GM21360 (cell line): ENCODE data around the gene TMEM9B.

Source experiments
- ATAC-seq: cut with Tn5 transposase; IDR thresholded peaks from one replicate; pipeline ENCODE4 v1.9.1; 2021; ENCODE audit warnings: mild to moderate bottlenecking, moderate library complexity; ENCODE audit not compliant: unreplicated experiment

TMEM9B gene

DNA sequence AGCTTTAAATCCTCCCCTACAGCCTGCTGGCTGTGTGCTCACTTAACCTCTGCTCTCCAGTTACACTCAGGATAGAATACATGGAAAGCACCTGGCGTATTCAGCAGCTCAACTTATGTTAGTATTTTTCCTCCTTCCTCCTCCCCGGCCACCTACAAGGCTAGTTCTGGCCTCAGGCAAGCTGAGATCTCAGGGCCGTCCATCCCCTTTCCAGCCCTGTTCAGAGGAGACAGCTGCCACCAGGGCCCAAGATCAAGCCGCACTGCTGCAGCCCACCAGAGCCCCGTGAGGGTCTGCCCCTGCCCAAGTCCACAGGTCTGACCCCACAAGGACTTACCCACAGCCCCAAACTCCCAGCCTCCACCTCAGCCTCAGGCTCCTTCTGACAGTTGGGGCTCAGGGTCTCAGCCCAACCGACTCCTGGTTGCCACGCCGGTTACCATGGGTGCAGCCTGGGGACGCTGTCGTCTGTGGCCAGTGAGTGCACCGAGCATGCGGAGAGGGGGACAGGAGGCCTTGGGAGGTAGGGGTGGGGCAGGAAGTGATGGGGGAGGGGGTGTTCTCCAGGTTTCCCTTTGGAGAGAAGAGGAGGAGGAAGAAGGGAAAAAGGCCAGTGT, 31.6 kb downstream of the TMEM9B start, which contains the start of gene C11orf16:
Gene C11orf16, minus strand, starts transcription at position 384 of the 617 bp plus-strand sequence. CDS start 639 bp downstream, outside the sequence.
- no peak for ATAC-seq

DNA sequence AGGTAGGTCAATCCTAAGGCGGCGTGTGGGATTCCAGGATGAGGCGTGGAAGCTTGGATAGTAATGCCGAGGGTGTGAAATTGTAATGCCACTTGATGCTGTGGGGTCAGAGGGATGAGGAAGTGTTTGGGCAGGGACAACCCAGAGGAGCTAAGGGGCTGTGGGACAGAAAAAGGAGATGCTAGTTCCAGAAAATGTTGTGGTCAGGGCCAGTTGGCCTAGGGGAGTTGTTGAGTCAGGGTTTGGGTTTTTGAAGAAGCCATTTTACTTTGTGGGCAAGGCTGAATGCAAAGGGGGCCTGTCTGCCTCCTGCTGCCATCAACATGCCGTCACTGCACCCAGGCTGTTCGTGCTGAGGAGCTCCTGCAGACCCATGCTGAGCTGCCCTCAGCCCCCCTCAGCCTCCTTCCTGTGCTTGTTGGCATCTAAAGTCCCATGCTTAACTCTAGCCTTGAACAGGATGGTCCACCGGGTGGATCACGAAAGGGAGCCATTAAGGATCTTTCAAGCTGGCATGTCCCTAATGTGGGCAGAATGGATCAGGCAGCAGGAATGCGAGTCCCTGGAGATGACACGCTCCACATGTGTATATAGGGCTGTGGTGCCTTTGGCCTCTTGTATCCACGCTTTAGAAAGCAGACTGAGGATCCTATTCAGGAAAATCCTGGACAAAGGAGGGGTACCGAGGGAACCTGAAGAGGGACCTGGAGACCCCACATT, 33.6 kb downstream of the TMEM9B start:
- ATAC-seq: no peak

DNA sequence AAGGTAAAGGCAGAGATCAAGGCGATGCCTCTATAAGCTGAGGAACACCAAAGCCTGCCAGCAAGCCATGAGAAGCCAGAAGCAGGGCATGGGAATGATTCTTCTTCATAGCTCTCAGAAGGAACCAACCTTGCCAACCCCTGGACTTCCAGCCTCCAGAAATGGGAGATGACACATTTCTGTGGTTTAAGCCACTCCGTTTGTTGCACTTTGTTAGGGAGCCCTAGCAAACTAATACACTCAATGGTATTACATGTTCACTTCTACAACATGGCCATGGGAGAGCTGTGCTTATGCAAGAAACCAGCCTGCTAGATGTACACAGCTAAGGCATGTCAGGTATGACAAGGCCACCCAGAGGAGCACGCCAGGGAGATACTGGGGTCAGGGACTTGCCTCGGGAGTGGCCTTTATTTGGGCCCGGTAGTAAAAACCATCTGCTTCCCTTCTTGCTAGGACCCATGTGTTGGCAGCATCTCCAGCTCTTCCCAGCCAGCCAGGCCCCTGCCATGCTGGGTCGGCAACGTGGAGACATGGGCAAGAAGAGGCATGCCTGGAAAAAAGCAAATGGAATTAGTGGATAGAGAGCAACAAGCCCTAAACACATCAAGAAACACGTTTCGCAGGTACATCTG, 35.1 kb downstream of the TMEM9B start:
- ATAC-seq: no peak

DNA sequence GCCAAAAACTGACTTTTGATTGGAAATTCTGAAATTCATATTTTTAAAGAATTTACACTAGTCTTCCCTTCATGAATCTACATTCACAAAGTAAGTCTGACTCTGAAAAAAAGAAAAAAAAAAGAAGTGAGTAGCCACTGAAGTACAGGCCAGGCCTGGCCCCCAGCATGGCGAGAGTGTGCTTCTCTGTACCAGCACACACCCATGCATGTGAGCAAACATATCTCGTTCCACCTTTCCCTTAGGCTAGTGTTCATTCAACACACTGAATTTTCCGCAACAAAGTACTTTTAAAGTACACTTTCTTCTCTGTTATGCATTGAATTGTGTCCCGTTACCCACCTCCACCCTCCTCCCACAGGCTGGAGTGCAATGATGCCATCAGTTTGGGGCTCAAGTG, 36.0 kb downstream of the TMEM9B start:
- ATAC-seq: no peak

DNA sequence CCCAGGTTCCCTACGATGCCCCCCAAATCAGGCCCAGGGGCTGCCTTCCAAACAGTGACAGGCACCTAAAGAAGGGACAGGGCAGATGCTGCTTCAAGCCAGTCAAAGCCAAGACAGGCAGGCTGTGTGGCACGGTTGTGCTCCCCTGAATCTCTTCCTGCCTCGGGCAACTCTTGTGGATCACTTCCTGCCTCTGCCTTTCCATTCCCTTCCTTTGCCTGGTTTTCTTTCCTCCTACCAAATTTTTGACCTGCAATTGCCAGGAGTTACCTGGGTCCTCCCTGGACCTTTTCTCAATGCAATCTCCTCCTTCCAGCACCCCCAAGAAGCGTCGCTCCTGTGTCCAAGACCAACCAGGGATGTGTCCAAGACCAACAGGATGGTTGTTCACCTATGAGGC, 37.0 kb downstream of the TMEM9B start:
- ATAC-seq: no peak

DNA sequence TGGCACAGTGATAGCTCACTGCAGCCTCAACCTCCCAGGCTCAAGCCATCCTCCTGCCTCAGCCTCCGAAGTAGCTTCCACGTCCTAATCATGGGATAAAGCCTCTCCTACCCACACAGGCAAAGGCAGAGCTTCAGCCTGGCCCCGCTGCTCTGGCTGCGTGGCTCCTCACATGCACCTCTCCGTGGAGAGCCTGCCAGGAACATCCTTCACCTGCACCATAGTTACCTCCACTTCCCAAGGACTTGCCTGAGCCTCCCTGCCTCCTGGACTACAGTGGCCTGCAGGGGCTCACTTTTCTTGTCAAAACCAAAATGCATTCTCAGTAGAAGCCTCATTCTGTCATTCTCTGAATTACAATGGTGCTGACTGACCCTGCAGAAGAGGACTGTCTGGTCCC, 38.0 kb downstream of the TMEM9B start:
- no peak for ATAC-seq

DNA sequence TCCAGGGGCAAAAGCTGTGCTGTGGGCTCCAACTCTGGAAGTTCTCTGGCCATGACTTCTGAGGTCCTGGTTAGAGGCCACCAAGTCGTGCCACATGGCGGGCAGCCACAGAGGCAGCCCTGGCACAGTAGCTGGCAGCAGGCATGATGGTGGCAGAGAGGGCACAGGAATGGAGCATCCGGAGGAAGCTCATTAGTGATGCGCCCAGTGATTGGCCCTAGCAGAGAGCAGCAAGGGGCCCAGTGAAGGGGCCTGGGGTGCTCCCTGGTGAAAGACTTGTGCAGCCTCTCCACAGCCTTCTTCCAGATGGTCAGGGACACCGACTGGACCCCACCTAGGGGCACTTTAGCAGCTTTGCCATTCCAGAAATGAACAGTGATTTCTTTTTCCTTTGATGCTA, 38.5 kb downstream of the TMEM9B start:
- no peak for ATAC-seq

DNA sequence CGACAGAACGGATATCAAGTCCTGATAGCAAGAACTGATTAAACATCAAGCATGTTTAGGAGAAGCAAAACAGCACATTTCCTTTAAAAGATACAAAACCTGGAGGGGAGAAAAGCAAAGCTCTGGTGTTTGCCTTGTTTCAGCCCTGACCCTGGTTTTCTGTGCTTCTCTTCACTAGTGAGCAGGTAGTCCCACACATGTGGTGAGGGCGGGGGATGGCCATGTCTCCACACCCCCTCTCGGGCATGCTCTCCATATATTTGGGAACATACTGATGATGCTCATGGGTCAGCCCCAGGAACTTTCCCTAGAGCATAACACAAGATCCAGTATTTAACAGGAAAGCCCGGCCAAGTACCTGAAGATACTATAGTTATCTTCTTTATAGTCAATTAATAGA, 41.6 kb downstream of the TMEM9B start:
- ATAC-seq: no peak

DNA sequence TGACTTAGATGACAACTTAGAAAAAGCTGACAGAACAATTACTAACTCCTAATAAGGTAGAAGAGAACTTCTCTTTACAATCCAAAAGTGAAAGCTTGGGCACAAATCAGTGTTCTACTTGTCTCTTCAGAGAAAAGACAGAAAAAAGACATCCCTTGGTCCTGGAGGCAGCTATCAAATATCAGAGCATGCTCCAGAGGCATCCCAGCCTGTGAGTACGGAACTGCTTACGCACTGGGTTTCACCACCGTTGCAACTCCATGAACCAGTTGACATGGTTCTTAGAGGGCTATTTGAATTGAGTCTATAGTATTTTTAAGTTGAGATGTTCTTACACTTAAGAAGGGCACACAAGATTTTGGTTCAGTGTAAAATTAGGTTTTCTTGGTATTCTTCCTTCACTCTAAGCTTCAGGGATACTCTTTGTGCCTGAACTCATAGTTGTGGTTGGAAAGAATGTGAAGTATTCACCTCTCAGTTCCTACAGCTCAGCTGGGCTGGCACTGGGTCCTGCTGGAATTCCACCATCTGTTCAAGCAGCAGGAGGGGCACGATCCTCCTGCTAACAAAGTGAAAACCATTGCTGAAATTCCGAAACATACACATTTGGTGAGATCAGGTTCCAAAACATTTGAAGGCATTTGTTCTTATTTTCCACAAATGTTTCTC, 47.0 kb downstream of the TMEM9B start:
- ATAC-seq: no peak

DNA sequence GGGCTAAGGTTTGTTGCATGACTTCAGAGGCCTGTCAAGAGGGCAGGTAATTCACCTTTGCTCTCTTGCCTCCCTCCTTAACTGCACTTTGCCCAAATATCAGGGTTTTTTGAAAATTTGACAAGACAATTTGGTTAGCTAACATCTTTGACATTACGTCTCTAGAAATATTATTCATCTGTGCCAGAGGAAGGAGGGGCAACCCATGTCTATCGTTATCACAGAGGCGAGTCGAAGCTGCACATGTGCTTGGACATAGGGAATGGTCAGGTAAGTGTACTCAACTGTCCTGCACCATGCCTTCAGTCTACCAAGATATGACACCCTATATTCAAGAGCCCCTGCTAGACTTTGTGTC, 49.6 kb downstream of the TMEM9B start:
- ATAC-seq: no peak

DNA sequence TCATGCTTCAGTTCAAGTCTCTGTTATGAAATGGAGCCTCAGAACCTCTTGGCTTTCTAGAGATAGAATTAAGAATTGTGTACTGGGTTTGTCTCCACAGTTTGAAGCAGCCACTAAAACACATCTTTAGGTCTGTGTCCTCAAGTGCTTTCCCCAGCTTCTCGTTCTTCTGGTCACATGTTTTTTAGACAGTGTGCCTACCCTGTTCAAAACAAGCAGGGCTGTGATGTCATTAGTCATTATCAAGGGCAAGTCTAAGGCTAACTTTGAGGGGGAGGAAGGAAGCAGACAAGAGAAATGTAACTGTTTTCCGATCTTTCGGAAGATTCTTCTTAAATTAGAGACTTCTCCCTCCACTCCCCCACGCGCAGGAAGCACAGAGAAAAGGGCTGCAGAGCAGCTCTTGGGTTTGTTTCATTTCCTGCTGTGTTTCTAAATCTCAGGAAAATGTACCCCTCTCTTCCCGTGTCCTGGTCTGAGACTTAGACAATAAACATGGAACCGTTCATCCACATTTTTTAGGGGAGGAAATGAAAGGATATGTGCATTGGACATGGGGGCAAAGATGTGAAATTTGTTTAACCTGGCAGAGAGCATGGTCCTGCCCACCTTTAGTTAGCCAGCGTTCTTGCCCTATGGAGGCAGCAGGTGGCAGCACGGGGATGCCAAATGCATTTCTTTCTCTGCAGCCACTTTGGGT, 50.1 kb downstream of the TMEM9B start:
- no peak for ATAC-seq

DNA sequence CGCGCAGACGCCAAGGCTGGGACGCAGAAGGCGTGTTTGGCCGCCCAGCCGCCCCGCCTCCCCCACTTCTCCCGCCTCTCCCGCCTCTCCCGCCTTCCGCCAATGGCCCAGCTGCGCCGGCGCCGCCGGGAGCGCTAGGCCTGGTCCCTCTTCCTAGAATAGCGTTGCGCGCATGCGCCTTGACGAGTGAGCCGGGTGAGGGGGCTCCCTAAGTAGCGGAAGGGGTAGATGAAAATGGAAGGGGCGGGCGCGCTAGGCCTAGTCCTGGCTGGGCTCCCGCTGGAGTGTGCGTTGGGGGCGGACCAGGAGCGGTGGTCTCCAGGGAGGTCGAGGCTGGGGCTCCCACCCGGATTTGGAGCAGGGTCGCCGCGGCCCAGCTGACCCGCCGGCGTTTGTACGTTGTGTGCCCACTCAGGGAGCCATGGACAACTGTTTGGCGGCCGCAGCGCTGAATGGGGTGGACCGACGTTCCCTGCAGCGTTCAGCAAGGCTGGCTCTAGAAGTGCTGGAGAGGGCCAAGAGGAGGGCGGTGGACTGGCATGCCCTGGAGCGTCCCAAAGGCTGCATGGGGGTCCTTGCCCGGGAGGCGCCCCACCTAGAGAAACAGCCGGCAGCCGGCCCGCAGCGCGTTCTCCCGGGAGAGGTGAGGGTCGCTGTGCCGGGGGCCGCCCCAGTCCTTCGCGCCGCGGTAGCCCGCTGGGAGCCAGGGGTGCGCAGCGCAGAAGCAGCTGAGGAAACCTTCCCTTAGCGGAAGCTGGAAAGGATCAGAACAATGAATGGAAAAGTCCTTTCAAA, 53.0 kb downstream of the TMEM9B start, which contains the start of gene AKIP1:
Gene AKIP1, plus strand, starts transcription at position 161 of the 795 bp plus-strand sequence. Its CDS starts 261 bp downstream, at position 422.
- peak; percentile 53 for ATAC-seq

DNA sequence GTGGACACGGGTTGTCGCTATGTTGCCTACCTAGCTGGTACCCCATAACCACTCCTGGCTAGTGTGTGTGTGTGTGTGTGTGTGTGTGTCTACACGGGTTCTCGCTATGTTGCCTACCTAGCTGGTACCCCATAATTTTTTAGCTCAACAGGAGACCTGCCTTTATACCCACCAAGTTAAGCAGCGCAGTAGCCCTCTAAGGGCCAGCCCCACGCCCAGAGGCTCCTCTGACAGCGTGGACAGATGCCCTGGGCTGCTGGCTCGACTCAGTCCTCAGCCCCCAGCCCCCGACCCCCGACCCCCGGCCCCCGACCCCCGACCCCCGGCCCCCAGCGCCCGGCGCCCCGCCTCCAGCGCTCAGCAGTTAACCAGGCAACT, 53.6 kb downstream of the TMEM9B start:
- ATAC-seq: peak; percentile 7

DNA sequence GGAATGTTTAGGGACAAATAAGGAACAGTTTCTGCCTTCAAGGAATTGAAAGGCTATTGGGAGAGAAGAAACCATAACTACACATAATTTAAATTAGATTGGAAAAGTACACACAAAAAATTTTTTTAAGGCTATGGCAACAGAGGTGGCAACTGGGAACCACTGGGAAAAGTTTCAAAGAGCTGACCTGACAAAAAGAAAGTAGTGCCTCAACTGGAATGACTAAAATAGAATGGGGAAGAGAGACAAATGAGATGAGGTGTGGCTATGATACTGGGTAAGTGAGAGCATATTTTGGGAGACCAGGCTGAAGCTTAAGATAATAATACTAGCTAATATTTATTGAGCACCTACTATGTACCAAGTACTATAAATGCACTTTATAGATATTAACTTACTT, 56.1 kb downstream of the TMEM9B start:
- no peak for ATAC-seq

DNA sequence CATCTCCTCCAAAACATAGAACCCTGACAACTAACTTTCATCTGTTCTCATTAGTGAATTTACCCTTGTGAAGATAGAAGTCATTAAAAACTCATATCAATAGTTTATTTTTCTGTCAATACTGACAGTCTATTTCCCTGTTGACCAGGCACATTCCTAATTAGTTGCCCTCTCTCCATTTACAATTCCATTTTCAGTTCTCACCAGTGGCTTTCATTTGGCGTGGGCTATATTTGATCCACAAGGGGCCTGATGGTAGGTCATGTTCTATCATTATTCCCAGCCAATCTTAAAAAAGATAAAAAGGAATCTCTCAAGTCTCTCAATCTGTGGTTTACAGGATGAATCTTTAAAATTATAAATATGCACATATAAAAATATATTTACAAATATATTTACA, 57.1 kb downstream of the TMEM9B start:
- no peak for ATAC-seq

DNA sequence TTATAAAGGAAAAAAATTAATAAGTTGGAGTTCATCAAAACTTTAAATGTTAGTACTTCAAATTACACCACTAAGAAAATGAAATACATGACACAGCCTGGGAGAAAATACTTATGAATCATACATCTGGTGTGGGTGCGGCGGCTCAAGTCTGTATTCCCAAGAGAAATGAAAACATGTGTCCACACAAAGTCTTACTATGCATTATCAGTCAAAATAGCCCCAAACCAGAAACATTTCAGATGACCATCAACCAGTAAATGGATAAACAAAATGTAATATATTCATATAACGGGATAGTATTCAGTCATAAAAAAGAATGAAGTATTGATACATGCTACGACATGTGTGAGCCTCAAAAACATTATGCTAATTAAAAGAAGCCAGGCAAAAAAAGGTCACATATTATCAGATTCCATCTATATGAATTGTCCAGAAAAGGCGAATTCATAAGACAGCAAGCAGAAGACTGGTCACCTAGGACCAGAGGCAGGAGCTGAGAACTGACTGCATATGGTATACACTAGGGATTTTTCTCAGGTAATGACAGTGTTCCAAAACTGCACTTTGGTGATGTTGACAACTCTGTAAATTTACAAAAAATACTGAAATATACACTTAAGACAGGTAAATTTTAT, 58.6 kb downstream of the TMEM9B start:
- no peak for ATAC-seq

DNA sequence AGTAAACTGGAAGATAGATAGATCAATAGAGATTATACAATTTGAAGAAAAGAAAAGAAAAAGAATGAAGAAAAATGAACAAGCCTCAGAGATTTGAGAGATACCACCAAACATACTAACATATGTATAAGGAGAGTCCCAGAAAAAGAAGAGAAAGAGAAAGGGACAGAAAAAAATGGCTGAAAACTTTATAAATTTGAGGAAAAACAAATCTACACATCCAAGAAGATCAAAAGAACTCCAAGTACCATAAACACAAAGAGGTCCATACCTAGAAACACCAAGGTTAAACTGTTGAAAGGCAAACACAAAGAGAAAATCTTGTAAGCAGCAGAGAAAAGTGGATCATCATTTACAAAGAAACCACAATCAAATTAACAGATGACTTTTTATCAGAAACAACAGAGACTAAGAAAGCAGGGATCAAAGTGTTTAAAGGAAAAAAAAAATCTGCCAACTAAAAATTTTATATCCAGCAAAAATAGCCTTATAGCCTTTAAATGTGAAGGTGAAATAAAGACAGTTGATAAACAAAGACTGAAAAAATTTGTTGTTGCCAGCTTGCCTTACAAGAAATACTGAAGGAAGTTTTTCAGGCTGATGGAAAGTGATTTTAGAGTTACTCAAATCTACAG, 65.0 kb downstream of the TMEM9B start:
- ATAC-seq: no peak
